ENCODE data around the gene DTD2. TPM values are rescaled to one million over a fixed set of nuclear protein-coding genes. Genes with fewer than 3 reads are reported as not detected.

The DTD2 gene
- total RNA-seq, 1 experiment from 2014 or later = 45.5 TPM

Other genes starting within 250 kb of the DTD2 start
- gene HECTD1, start 249.7 kb downstream of the DTD2 start, total RNA-seq (2014; rRNA removed; shearing (Covaris generic)) = 131 and 141 TPM in 2 replicates
- gene HEATR5A, start 37.0 kb downstream of the DTD2 start, total RNA-seq (2014; rRNA removed; shearing (Covaris generic)) = 41.7 and 48.2 TPM in 2 replicates
- gene GPR33, start 30.5 kb upstream of the DTD2 start, total RNA-seq (2014; rRNA removed; shearing (Covaris generic)) = not detected in 2 replicates
- gene NUBPL, start 103.9 kb upstream of the DTD2 start, total RNA-seq (2014; rRNA removed; shearing (Covaris generic)) = 20.0 and 20.1 TPM in 2 replicates